WTC11 (cell line): ENCODE measurements around the gene KIF11. TPM values are rescaled to one million over a fixed set of nuclear protein-coding genes. Genes with fewer than 3 reads are reported as not detected.

Source experiments
- ATAC-seq: fragments of 200-7000 bp; cut with Tn5 transposase; 2 replicates; pipeline ENCODE4 v1.10.0; 2021; ENCODE audit warnings: mild to moderate bottlenecking, moderate library complexity
- CTCF ChIA-PET: fragments of 300-600 bp; sonication (Branson Sonifier 250); formaldehyde crosslinking; loops from one replicate; lab custom pipeline; 2021; ENCODE audit warnings: antibody characterized with exemption; lab: Charles Lee
- POLR2A ChIA-PET: fragments of 350-600 bp; sonication (Branson Sonifier 250); formaldehyde crosslinking; loops from one replicate; lab custom pipeline; 2021; ENCODE audit warnings: antibody characterized with exemption; lab: Charles Lee
- DNase-seq: peaks from one replicate; pipeline ENCODE4 v3.0.0; 2021; ENCODE audit warnings: low spot score
- H3K27ac Mint-ChIP-seq: 2 replicates; pipeline ENCODE4 v1.8.0; 2021; ENCODE audit warnings: mixed read lengths
- H3K27me3 Mint-ChIP-seq: 2 replicates; pipeline ENCODE4 v1.8.0; 2021; ENCODE audit warnings: low read depth, mild to moderate bottlenecking, moderate library complexity, mixed read lengths
- H3K36me3 Mint-ChIP-seq: 2 replicates; pipeline ENCODE4 v1.8.0; 2021; ENCODE audit warnings: mixed read lengths
- H3K4me1 Mint-ChIP-seq: 2 replicates; pipeline ENCODE4 v1.8.0; 2022; ENCODE audit warnings: mixed read lengths
- H3K4me3 Mint-ChIP-seq: 2 replicates; pipeline ENCODE4 v1.8.0; 2021; ENCODE audit warnings: mild to moderate bottlenecking, moderate library complexity, mixed read lengths
- H3K9me3 Mint-ChIP-seq: 2 replicates; pipeline ENCODE4 v1.8.0; 2021; ENCODE audit warnings: mixed read lengths
- AFF4 ChIP-seq: sonication (generic); formaldehyde crosslinking; IDR thresholded peaks from 2 replicates; pipeline ENCODE4 v1.8.1; 2023; ENCODE audit warnings: mild to moderate bottlenecking, missing genetic modification reagents, borderline replicate concordance
- ARID4B ChIP-seq: sonication (generic); formaldehyde crosslinking; IDR thresholded peaks from 2 replicates; pipeline ENCODE4 v1.8.0; 2023; ENCODE audit warnings: missing genetic modification reagents, mild to moderate bottlenecking, borderline replicate concordance
- CREB1 ChIP-seq: sonication (generic); formaldehyde crosslinking; IDR thresholded peaks from 2 replicates; pipeline ENCODE4 v1.8.0; 2023; ENCODE audit warnings: mild to moderate bottlenecking, missing genetic modification reagents
- ERG ChIP-seq: fragments of 250-450 bp; sonication (Bioruptor Pico); IDR thresholded peaks from 2 replicates; pipeline ENCODE4 v1.8.0; 2021; ENCODE audit warnings: mild to moderate bottlenecking
- FOXK1 ChIP-seq: sonication (generic); formaldehyde crosslinking; IDR thresholded peaks from 2 replicates; pipeline ENCODE4 v1.8.0; 2022; ENCODE audit warnings: mild to moderate bottlenecking, moderate library complexity, missing genetic modification reagents
- GRHL2 ChIP-seq: fragments of 250-450 bp; sonication (Bioruptor Pico); IDR thresholded peaks from 2 replicates; pipeline ENCODE4 v1.8.0; 2022; ENCODE audit warnings: mild to moderate bottlenecking, moderate library complexity; ENCODE audit not compliant: insufficient replicate concordance, severe bottlenecking
- HMGXB4 ChIP-seq: sonication (generic); formaldehyde crosslinking; IDR thresholded peaks from 2 replicates; pipeline ENCODE4 v1.8.1; 2023; ENCODE audit warnings: mild to moderate bottlenecking, moderate library complexity, missing genetic modification reagents
- MAX ChIP-seq: sonication (generic); formaldehyde crosslinking; IDR thresholded peaks from 2 replicates; pipeline ENCODE4 v1.8.0; 2022; ENCODE audit warnings: mild to moderate bottlenecking, missing genetic modification reagents
- SOX15 ChIP-seq: fragments of 250-450 bp; sonication (Bioruptor Pico); IDR thresholded peaks from 2 replicates; pipeline ENCODE4 v1.9.0; 2021; ENCODE audit warnings: mild to moderate bottlenecking
- ZNF138 ChIP-seq: sonication (generic); formaldehyde crosslinking; conservative IDR thresholded peaks from 2 replicates; pipeline ENCODE4 v1.8.1; 2022; ENCODE audit warnings: mild to moderate bottlenecking, moderate library complexity, missing genetic modification reagents
- ZNF263 ChIP-seq: sonication (generic); formaldehyde crosslinking; IDR thresholded peaks from 2 replicates; pipeline ENCODE4 v1.8.1; 2022; ENCODE audit warnings: low read depth, mild to moderate bottlenecking, moderate library complexity, missing genetic modification reagents
- ZNF423 ChIP-seq: fragments of 250-450 bp; sonication (Bioruptor Pico); IDR thresholded peaks from 2 replicates; pipeline ENCODE4 v2.1.2; 2022; ENCODE audit warnings: mild to moderate bottlenecking, moderate library complexity
- total RNA-seq: library from RNA; stranded (reverse); gene quantifications from 3 replicates; pipeline ENCODE4 v1.2.3, GENCODE V29; 2021

The KIF11 gene
- total RNA-seq, 1 experiment from 2014 or later: 55.7 TPM

- Mint-ChIP-seq H3K27ac (no peak overlapping the region; the same call in 1 of the 2 replicates), H3K4me1 (peaks cover 43% of the 10 kb centered on the region), H3K9me3 (peaks cover under 1% of the 10 kb centered on the region; the same call in 1 of the 2 replicates), H3K36me3 (peaks cover 3% of the 10 kb centered on the region; the same call in 1 of the 2 replicates), H3K27me3 (peaks cover 91% of the 10 kb centered on the region), H3K4me3 (peak overlapping the region; percentile 75)
- TF ChIP-seq HMGXB4 (0 out of 2 replicates have a peak, but pooled peaks have one; percentile 28), ERG (CRISPR knock-in tag) (no peak)
- ATAC-seq (peak; percentile 2), DNase-seq (peak; percentile 21)
- CTCF ChIA-PET: interaction anchor here (0.7 to 2.0 kb wide), 6 partner anchors 8 to 375 kb away, joined by 3 to 5 read pairs (median 3); partner anchors contain the start of gene EXOC6
- POLR2A ChIA-PET: no interaction called here
These were observed 98.1 kb downstream of the KIF11 start for GRCh38 chr10:92690915-92691590.

- peak overlapping the region; percentile 43 for H3K27ac Mint-ChIP-seq
- peaks cover 49% of the 10 kb centered on the region for H3K4me1 Mint-ChIP-seq
- peaks cover 92% of the 10 kb centered on the region for H3K27me3 Mint-ChIP-seq
- no peak for TF ChIP-seq SOX15
- TF ChIP-seq AFF4: no peak
- 0 out of 2 replicates have a peak, but pooled peaks have one; percentile 63 for TF ChIP-seq ZNF138 (CRISPR knock-in tag)
- TF ChIP-seq GRHL2 (CRISPR knock-in tag): no peak
- peak; percentile 30; the same call in 1 of the 2 replicates for TF ChIP-seq HMGXB4
- TF ChIP-seq FOXK1 (CRISPR knock-in tag): peak; percentile 18; the same call in 1 of the 2 replicates
- ATAC-seq: peak; percentile 1
- DNase-seq: peak; percentile 52
- peak overlapping the region; percentile 75 for H3K4me3 Mint-ChIP-seq
- POLR2A ChIA-PET: interaction anchor here (0.5 to 0.6 kb wide), 2 partner anchors 44 to 1234 kb away, joined by 3 to 4 read pairs; no protein-coding TSS in a partner anchor
- no peaks in the 10 kb centered on the region for H3K9me3 Mint-ChIP-seq
- CTCF ChIA-PET: interaction anchor here (0.7 to 1.4 kb wide), 4 partner anchors 151 to 374 kb away, joined by 3 to 5 read pairs (median 4); partner anchors contain the start of gene EXOC6
- peaks cover 2% of the 10 kb centered on the region; the same call in 1 of the 2 replicates for H3K36me3 Mint-ChIP-seq
These were observed 98.7 kb downstream of the KIF11 start for GRCh38 chr10:92691591-92692079.

GRCh38 chr10:92692080-92692671, 99.2 kb downstream of the KIF11 start:
- CTCF ChIA-PET: interaction anchor here (1.4 kb wide), 2 partner anchors 151 to 156 kb away, joined by 3 to 5 read pairs; partner anchors contain the start of gene EXOC6
- POLR2A ChIA-PET: interaction anchor here (0.5 to 0.6 kb wide), 2 partner anchors 44 to 1235 kb away, joined by 3 to 4 read pairs; no protein-coding TSS in a partner anchor
- TF ChIP-seq ZNF138 (CRISPR knock-in tag) (no peak), CREB1 (CRISPR knock-in tag) (no peak), ZNF263 (CRISPR knock-in tag) (no peak), ZNF423 (CRISPR knock-in tag) (peak; percentile 33; the same call in 1 of the 2 replicates), ARID4B (0 out of 2 replicates have a peak, but pooled peaks have one; percentile 58), MAX (CRISPR knock-in tag) (peak; percentile 79; the same call in 1 of the 2 replicates), FOXK1 (CRISPR knock-in tag) (no peak)

More at GRCh38 chr10:92692080-92692671, 99.2 kb downstream of the KIF11 start:
- H3K36me3 Mint-ChIP-seq: peaks cover 2% of the 10 kb centered on the region; the same call in 1 of the 2 replicates
- peak overlapping the region; percentile 81 for H3K27ac Mint-ChIP-seq
- ATAC-seq (peak; percentile 14), DNase-seq (peak; percentile 66)
- H3K27me3 Mint-ChIP-seq: peaks cover 92% of the 10 kb centered on the region
- H3K4me3 Mint-ChIP-seq: peak overlapping the region; percentile 75
- no peaks in the 10 kb centered on the region for H3K9me3 Mint-ChIP-seq
- H3K4me1 Mint-ChIP-seq: peaks cover 54% of the 10 kb centered on the region
